GM12874 (cell line): Measurements from ENCODE around the gene ZNF497.

Experiments
- CTCF ChIP-seq: IDR thresholded peaks from 2 replicates; pipeline ENCODE4 v1.5.1; 2011; ENCODE audit warnings: low read depth, mild to moderate bottlenecking, control low read depth, low read length, moderate library complexity; ENCODE audit not compliant: insufficient read depth

Gene ZNF497

GRCh38 chr19:58356766-58357480 is 5.6 kb downstream of the ZNF497 start:
- no peak for TF ChIP-seq CTCF

- TF ChIP-seq CTCF, result no peak
These were observed 6.4 kb downstream of the ZNF497 start for GRCh38 chr19:58355908-58356765.

DNA sequence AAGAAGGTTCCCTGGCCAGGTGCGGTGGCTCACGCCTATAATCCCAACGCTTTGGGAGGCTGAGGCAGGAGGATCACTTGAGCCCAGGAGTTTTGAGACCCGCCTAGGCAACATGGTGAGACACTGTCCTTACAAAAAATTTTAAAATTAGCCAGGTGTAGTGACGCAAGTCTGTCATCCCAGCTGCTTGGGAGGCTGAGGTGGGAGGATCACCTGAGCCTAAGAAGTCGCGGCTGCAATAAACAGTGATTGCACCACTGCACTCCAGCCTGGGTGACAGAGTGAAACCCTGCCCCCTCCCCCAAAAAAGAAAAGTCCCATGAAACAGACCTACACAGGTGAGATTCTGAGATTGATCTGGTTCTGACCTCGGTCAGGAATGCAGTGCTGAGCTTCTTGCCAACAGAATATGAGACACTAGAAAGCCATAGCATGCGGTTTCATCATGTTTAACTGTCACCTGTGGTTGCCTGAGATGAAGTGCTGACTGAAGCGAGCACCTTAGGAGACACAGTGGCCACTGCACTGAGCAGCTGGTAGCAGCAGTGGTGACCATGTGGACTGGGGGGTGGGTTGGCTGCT is 7.2 kb downstream of the ZNF497 start:
- TF ChIP-seq CTCF, result no peak

DNA sequence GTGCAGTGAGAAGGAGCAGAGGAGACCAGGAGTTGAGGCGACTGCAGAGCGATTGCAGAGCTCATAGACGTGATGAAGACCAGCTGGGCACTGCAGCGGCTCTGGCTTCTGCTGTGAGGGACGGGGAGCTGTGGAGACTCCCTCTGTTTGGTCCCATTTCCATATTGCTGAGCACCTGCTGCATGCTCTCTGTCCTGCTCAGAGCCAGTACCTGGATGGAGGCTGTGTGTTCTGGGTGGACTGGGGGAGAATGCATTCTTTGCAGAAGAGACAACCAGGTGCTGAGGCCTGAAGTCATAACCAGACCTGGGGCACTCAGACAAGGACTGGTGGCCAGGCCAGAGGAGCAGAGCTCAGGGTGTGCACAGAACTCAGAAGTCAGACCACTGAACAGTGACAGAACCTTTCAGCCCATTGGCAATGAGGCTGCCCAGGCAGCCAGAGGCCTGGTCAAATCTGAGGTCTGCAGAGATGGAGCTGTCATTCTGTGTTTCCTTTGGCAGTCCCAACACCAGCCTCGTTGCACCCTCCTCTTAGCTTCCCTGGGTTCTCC is 8.0 kb downstream of the ZNF497 start:
- no peak for TF ChIP-seq CTCF

DNA sequence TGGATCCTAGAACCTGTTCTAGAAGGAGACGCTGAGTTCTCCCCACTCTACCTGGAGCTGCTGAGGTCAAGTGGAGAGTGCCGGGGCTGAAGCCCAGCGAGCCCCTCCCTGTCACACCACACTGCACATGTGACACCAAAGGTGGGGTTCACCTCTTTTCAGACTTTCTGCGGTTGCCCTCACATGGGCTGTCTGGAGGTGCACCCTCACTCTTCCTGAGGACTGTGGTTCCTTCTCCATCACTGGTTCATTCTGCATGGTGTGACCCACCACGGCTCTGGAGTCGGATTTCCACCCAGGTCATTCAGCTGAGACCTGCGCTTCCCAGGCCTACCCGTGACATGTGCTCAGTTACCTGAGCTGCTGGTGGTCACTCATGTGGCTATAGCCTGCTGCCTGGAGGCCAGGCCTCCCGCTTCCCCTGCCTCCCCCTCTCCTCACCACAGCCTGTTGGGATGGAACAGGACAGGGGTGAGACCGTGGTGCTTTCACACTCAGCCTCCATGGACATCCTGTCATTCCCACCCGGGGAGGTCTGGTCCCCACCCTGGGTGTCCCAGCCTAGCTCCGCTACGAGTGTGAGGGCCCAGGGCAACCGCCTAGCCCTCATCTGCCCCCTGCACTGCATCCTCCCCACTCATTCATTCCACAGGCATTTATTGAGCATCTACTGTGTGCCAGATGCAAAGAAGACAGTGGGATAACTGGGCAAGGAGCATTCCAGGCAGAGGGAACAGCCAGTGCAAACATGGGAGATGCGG is 8.7 kb downstream of the ZNF497 start:
- no peak for TF ChIP-seq CTCF

- no peak for TF ChIP-seq CTCF
These were observed 9.5 kb downstream of the ZNF497 start, which contains the start of gene A1BG for GRCh38 chr19:58352760-58353671. Gene A1BG (minus strand): TSS chr19:58353492. CDS start chr19:58353437, 55 bp downstream.
